LHCN-M2 (cell line): Measurements from ENCODE around the gene TMEM17. TPM values are rescaled to one million over a fixed set of nuclear protein-coding genes. Genes with fewer than 3 reads are reported as not detected.
A peak's percentile ranks its signal among the peaks of the same experiment; 100 is the strongest.
"Not testable (repeated sequence)": the region's sequence is repeated elsewhere in the genome, so short reads cannot be mapped to it uniquely, and the experiment has no call there.

ENCODE experiments used
- DNase-seq: peaks from one replicate; pipeline ENCODE4 v3.0.0-alpha.2; 2012; ENCODE audit warnings: low read depth
- polyA plus RNA-seq: library from polyadenylated mRNA; unstranded; fragments of >200 nt; gene quantifications from one replicate; pipeline ENCODE4 v1.2.1, GENCODE V29; 2012; ENCODE audit warnings: missing spikeins
- total RNA-seq: library from RNA; depleted of rRNA; stranded (reverse); fragments of >200 nt; gene quantifications from 2 replicates; pipeline ENCODE4 v1.2.3, GENCODE V29; 2014; rRNA removed

TMEM17 gene, protein sequence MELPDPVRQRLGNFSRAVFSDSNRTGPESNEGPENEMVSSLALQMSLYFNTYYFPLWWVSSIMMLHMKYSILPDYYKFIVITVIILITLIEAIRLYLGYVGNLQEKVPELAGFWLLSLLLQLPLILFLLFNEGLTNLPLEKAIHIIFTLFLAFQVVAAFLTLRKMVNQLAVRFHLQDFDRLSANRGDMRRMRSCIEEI
- total RNA-seq: 2.5 and 2.8 TPM in 2 replicates
- polyA plus RNA-seq: 2.1 TPM

DNA sequence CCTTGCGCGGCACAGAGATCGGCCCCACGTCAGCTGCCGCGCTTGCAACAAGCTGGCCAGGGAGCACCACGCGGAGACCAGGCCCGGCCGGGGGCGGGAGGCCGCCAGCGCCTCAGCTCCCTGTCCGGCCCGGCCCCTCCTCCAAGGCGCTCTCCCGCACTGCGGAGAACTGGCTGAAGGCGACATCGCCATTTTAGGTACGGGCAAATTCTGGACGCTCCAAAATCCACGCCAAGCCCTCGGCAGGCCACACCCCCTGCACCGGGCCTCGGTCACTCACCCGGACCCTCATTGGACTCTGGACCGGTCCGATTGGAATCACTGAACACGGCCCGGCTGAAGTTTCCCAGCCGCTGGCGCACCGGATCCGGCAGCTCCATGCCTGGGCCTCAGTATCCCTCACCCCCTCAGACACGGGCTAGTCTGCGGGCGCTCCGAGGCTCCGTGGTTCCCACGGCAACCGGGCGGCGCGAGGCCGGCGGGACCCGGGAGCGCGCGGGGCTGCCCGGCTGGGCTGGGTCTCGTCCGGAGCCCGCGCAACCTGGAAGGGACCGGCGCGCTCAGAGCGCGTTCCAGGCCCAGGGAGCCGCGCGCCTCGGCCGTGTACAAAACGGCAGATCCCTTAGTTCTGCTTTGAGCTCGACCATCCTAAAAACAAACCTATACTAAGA lies at the start of gene TMEM17:
TMEM17 (minus strand) TSS at position 446 of the 671 bp plus-strand sequence; CDS start at position 380, 66 bp downstream.
- DNase-seq: peak; percentile 92

DNA sequence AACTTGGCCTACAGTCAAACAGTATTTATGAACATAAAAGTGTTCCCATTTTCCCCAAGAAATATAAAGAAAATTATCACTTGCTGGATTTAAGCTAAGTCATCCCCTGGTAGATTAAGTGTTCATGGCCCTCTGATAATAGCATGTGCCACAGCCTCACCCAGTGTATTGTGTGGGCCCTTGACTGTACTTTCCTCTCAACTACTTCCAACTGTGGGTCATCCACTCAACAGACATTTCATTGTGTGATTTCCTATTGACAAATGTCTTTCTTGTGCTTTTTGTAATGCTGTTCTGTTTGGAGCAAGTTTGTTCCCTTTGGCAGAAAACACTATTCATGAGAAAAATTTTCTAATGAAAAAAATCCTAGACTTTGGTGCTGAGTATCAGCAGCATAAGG lies 48.4 kb upstream of the TMEM17 start:
- DNase-seq: no peak

DNA sequence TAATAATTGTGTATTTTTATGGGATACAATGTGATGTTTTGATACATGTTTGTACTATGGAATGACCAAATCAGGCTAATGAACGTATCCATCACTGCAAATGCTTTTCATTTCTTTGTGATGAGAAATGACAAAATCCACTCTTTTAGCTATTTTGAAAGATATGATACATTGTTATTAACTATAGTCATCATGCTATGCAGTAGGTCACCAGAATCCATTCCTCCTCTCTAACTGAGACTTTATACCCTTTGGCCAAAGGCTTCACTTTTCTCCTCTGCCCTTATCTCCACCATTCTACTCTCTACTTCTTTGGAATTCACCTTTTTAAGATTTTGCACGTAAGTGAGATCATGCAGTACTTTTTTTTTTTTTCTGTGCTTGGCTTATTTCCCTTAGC lies 44.5 kb upstream of the TMEM17 start:
- DNase-seq: no peak

DNA sequence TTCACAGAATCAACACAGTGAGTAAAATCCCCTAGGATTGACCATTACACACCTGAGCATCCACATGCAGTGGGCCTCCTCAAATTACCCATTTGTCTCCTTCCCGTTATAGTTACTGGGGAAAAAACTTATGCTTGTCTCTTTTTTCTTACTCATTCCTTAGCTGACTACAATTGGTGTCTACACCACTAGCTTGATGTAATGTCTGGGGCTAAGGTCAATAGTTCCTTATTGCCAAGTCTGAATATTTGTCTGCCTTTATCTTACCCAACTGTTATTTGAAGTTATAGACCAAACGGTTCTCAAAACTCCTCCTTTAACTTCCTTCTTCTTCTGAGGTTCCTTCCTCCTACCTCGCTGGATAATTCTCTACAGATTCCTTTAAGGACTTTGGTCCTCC lies 41.9 kb upstream of the TMEM17 start:
- no peak for DNase-seq

DNA sequence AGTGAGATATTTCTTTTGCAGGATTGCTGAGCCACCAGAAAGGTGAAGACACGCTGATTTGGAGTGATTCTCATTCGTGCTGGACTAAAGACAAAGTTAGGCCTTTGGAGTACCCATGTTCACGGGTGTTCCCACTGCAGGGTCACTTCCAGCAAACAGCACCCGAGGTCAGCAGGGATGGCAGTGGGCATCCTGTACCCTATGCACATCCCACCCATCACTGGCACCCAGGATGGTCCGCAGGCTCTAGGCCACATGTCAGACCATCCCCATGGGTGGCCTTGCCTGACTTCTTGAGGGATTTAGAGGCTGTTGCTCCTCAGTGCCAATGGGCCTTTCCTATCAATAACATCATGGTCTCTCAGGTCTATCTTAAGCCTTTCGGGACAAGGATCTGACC lies 39.3 kb upstream of the TMEM17 start:
- DNase-seq: no peak

DNA sequence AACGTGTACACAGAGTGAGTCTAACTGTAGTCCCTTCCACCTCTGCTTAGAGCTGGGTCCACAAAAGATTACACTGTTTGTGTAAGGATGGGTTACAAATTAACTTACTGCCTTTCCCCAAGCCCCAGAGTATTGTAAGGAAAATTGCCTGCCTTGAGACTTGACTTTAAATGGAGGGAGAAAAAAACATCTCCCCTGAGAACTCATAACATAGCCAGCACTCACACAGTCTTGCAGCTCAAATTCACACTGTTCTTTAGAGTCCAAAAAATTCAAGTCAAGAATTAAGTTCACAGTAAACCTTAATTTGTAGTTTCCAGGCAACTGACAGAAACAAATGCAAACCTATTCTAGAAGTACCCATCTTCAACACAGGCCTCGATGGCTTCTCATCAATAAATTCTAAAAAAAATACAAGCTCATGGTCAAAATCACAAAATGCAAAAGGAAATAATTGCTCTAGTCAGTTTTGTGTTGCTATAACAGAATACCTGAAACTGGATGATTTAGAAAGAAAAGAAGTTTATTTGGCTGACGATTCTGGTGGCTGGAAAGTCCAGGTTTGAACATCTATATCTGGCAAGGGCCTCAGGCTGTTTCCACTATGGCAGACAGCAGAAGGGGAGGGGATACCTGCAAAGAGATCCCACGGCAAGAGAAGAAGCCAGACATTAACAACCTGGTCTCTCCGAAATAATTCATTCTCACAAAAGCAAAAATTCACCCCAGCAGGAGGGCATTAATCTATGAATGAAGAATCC lies 34.6 kb upstream of the TMEM17 start:
- DNase-seq: no peak

DNA sequence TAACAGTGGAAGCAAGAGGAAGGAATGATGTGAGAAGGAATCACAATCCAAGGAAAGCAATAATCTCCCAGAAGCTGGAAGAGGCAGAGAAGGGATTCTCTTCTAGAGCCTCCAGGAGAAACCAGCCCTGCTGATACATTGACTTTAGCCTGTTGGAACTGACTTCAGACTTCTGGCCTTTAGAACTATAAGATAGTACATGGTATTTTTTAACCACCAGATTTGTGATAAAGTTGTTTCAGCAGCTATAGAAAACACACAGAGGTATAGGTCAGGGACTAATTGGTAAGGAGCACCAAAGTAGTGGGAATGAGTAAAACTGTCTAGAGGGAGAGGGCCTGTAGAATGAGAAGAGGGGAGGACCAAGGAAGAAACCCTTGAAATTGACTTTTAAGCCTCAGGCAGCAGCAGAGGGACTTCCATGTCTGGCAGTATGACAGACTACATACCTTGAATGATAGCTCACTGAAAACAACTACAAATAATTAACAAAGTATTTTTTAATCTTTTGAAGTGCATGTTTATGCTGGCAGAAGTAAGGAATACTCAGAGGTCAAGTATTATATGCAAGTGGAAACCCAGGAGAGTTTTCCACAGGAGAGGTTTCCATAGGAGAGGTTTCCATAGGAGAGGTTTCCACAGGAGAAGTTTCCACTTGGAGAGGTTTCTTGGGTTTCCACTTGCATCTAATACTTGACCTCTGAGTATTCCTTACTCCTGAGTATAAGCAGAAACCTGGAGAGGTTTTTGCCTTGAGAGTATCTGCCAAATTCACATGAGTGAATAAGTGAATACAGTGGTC lies 33.8 kb upstream of the TMEM17 start:
- no peak for DNase-seq

DNA sequence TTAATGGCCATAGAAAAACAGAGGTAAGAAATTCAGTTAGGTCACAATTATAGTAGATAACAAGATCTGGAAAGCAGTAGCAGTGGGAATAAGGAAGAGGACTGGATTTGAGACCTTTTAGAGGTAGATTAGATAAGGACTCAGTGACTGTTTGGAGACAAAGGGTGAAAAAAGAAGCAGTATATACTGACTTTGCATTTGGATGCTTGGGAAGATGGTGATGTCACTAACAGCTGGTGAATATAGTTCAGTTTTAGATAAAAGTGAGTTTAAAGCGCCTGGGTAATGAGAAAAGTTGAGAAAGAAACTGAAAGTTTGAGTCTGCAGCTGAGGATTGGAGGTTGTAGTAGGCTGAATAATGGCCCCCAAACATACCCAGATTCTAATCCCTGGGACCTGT lies 32.8 kb upstream of the TMEM17 start:
- DNase-seq: no peak

DNA sequence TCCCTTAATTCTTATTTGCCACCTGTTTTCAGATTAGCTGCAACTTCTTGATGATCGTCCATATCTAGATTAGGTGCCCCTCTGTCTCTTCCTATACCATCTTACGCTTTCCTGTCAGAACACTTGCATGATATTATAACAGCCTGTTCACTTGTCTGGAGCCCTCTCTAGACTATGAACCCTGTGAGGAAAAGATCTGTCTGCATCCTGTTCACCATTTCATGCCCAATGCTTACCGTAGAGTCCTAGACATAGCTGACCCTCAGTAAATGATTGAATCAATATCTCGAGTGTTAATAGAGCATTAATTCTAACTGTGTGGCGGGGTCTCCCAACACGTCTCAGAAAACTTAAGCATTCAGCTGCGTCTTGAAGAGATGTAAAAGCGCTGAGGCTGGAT lies 31.8 kb upstream of the TMEM17 start:
- no peak for DNase-seq

DNA sequence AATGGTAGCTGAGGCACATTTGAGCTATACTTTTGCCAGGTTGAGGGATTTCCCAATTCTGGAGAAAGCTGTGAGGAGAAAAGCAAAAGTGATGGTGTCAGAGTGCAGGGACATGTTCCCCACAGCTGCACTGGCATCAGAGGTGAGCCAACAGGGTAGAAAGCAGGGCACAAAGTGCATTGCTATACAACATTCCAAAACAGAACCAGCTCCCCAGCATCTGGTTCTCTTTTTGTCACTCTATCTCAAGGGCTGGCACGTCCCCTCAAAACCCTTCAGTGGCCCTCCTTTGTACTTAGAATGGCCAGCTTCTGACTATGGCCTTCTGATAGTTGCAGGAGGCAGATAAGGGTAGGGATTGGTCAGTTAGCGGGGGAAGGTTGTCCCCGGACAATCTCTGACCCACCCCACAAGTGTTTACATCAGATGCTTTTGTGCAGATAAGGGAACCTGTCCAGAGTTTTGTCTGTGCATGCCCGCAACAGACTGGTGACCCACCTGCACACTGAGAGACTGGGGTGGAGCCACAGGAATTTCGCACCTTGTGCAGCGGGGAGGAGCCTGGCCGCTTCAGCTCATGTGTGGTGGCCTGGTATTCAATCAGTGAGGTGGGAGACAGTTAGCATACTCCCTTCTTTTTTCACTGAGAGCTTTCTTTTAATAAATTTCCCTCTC lies 31.0 kb upstream of the TMEM17 start:
- no peak for DNase-seq

DNA sequence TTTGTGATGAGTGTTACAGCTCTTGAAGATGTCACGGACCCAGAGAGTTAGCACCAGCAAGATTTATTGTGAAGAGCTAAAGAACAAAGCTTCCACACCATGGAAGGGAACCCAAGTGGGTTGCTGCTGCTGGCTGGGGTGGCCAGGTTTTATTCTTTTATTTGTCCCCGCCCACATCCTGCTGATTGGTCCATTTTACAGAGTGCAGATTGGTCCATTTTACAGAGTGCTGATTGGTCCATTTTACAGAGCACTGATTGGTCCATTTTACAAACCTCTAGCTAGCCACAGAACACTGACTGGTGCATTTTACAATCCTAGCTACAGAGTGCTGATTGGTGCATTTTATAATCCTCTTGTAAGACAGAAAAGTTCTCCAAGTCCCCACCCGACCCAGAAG lies 29.5 kb upstream of the TMEM17 start:
- DNase-seq: not testable (repeated sequence)

DNA sequence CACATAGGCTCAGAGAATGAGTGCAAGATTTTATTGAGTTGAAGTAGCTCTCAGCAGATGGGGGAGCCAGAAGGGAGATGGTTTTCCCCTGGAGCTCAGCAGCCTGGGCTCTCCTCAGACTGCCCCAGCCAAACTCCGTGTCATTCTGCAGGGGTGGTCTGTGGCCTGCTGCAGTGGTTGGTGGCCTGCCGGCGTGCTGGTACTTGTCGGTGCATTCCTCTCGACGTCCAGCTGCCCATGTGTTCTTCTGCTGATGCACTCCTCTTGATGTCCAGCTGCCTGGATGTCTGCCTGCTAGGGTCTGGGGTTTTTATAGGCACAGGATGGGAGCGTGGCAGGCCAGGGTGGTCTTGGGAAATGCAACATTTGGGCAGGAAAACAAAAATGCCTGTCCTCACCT lies 25.6 kb upstream of the TMEM17 start:
- no peak for DNase-seq

DNA sequence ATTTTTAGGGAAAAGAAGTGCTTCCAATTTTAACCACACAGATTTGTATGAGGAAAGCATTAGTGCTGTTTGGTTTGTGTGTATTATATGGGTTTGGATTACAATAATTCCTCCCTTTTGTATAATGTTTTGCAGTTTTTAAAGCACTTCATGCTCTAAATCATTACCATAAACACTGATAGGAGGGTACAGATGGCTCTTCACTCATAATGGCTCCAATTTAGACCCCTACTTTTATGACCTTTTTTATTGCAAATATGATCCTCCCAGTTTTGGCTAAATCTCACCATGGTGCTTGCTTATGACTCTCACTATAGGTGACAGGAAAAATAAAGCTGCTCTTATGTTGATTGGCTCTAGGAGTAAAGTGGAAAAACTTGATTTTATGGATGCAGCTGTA lies 23.8 kb upstream of the TMEM17 start:
- DNase-seq: no peak

DNA sequence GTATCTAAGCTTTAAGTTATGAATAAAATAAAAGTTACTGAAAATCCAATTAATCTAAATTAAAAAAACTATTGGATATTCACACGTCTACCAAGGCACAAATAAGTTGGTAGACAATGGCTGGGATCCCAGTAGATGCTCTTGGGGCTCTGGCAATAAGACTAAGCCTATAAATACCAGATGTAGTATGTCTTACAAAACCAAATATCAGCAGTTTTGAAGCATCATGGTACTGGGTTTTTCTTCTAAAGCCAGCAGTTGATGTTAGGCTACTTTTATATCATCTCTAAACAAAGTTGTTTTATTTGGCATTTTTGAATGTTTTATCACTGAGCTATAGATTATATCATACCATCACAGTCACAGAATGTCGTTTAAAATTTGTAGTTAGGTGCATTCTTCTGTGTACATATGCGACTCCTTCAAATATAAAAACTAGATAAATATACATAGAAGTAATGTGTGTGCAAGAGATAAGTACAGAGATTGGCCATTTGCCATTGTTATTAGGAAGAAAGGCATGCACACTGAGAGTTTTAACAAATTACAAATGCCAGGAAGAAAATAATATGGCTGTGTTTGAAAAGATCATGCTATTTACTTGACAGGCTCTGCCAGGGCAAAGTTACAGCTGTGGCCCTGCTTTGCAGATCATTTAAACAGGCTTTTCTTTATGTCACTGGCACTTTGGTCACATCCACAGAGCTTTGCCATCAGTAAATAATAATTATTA lies 21.6 kb upstream of the TMEM17 start:
- DNase-seq: no peak

DNA sequence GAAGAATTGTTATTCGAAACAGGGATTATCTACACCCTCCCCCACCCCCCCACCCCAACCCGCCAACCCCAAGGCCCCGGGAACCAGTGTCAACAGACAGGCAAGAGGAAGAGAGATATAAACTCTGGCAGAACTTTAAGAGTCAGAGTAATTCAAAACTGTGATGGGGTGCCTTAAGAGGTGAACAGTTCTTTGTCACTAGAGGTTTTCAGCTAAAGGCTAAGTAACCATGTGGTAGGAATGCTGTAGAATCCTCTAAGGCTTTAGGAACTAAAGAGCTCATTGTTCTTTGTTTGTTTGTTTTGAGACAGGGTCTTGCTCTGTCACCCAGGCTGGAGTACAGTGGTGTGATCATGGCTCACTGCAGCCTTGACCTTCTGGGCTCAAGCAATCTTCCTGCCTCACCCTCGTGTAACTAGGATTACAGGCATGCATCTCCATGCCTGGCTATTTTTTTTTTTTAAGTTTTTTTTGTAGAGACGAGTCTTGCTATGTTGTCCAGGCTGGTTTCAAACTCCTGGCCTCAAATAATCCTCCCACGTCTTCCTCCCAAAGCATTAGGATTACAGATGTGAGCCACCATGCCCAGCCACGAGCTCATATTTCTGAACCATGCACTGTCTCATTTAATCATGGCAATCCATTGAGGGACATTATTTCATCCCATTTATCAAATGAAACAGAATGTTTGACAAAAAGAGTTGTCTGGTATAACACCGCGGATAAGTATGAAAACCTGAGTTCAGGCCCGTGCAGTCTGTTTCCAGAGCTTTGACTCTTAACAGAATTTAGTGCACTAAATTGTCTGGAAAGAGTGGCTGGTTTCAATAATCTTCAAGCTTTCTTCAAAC lies 20.8 kb upstream of the TMEM17 start:
- no peak for DNase-seq

DNA sequence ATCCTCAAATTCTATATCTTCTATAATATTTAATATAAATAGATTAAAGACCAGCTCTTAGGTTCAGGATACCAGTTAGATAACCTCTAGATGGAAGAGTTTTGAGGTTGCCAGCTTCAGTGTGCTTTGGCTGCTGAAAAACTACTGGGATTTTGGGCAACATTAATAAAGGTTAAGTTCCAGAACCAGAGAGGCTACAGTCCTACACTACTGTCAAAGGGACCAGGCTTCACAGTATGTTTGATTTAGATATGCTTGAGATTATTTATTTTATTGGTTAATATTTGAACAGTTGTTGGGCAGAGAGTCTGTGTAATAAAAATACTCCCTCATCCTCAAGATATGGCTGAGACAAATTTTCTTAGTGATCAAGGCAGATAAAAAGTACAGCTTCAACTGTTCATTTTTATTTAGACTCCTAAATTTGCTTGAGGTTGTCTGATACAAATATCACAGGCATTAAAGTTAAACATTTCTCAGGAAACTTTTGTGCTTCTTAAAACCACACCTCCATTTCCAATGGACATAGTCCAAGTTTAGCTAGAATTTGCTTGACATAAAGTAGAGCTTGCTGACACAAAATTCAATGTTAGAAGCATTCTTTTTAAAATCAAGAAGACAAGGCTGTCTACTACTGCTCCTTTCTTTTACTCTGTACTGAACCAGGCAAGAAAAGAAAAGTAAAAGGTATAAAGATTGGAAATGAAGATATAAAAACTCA lies 19.7 kb upstream of the TMEM17 start:
- no peak for DNase-seq

DNA sequence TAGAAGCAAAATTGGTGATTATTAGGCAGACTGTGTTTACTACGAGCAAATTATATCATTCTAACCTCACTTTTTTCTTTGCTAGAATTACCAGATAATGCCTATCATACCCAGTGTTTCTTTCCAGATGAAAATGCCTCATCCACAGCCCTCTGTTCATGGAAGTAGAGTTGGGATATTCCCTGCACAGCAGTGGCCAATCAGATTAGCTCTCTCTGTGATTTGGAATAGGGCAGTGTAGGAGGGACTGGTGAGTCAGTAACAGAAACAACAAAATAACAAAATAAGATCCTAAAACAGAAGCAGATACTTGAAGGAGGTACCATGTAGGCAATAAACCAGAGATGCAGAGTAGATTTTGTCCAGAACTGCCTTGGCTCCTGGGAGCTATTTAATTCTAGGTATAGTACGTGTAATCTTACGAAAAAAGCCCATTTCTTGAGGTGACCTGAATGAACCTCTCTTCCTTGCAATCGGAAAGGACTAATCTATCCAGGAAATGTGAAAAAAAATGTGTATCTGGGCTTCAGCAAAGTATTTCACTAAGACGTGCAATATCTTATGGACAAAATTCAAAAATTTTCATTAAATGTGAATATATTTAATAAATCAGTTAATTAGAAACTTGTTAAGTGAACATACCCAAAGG lies 18.4 kb upstream of the TMEM17 start:
- DNase-seq: no peak

DNA sequence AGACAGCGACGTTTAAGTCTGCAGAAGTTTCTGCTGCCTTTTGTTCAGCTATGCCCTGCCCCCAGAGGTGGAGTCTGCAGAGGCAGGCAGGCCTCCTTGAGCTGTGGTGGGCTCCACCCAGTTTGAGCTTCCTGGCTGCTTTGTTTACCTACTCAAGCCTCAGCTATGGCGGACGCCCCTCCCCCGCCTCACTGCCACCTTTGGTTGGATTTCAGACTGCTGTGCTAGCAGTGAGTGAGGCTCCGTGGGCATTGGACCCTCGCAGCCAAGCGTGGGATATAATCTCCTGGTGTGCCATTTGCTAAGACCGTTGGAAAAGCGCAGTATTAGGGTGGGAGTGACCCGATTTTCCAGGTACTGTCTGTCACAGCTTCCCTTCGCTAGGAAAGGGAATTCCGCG lies 15.1 kb upstream of the TMEM17 start:
- DNase-seq: not testable (repeated sequence)

DNA sequence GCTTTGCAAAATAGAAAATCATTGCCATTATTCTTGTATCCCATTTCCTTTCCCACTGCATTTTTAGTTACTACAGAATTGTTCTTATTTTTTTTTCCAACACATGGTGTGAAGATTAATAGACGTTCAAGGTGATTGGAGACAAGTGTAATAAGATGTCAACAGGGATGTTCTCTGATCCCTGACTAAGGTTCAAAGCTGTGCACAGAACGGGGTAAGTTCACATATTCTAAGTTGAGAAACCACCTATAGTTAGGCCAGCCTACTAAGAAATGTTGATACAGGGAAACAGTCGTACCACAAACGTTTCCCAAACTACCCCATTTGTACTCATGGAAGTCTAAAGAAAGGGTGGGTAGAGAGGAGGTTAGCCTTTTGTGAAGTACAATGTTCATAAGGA lies 6.4 kb upstream of the TMEM17 start:
- DNase-seq: no peak
